Measurements from ENCODE around the gene NIPAL3.

NIPAL3 gene

GRCh38 chr1:24415334-24415909 lies at the start of gene NIPAL3:
Gene NIPAL3 (plus strand): TSS chr1:24415802. CDS start chr1:24419548, 3,746 bp downstream.
- peak; percentile 95 for DNase-seq (ENCODE audit: low spot score)

- no peak for DNase-seq (ENCODE audit: low spot score)
These were observed 48.9 kb upstream of the NIPAL3 start for GRCh38 chr1:24366707-24367106.

- no peak for DNase-seq (ENCODE audit: low spot score)
These were observed 46.4 kb upstream of the NIPAL3 start for GRCh38 chr1:24369199-24369598.

DNA sequence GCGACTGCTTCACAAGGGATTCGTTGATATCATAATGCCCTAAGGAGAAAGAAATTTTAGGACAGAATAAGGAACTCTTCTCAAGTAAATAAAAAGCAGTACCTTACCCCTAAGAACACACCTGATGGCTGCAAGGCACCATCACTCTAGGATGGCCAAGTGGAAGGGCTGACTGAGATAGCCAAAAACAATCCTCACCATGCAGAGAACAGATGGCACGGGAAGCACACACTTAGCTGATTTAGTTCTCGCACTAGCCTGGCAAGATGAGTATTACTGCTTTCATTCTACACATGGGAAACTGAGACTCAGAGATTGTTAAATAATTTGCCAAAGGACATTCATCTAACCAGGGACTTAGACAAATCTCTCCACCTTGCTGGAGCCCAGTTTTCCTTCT lies 45.8 kb upstream of the NIPAL3 start:
- DNase-seq (ENCODE audit: low spot score) = no peak

DNA sequence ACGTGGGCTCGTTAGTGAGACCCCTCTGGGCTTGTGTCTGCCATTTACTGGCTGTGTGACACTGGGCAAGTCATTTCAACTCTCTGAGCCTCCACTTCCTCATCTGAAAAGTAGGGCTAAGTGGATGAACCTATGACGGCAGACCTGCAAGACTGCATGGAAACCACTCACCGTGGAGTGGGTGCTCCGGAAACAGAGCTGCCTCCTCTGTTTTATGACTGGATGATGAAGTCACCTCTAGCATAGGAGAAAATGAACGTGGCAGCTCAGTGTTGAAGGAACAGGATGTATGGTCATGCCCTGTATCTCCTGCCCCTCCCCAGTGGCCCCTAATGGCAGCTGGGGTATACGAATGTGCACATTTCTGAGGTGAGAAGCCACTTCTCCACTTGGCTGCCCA lies 42.6 kb upstream of the NIPAL3 start:
- no peak for DNase-seq (ENCODE audit: low spot score)

GRCh38 chr1:24373710-24374109 lies 41.9 kb upstream of the NIPAL3 start:
- DNase-seq (ENCODE audit: low spot score) = no peak

DNA sequence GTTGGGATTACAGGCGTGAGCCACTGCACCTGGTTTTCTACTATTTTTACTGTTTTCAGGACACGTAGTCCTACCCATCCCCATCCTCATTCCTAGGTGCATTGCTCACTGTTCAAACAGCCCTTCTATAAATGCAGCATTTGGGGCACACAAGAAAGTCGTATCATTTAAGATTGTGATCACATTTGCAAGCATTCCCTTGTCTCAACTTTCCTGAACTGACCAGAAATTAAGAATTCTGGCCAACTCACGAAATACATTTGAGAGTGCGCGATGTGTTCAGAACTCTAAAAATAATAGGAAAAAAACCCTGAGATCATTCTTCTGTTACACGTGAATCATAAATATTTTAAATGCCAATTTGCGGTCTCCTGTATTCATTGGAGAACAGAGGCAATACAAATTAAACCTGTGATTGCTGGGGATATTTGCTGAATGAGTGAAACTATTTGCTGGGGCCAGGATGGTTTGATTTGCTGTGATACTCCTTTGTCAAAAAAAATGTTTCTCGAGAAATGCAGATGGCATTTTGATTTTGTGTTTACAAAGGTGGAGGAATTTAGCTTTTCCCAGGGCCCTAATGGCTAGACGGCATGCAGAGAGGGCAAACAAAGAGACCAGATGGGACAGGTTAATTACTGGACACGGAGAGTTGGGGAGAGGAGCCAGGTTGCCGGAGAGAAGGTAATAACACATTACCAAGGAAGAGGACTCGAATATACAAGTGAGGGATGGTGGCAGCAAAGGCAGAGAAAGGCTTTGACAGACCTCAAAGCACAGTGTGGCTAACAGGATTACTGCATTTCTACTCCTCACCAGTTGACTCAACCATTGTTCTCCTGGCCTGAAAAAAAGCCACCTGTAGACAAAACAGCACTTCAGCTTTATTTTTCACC lies 40.5 kb upstream of the NIPAL3 start:
- DNase-seq (ENCODE audit: low spot score) = no peak

DNA sequence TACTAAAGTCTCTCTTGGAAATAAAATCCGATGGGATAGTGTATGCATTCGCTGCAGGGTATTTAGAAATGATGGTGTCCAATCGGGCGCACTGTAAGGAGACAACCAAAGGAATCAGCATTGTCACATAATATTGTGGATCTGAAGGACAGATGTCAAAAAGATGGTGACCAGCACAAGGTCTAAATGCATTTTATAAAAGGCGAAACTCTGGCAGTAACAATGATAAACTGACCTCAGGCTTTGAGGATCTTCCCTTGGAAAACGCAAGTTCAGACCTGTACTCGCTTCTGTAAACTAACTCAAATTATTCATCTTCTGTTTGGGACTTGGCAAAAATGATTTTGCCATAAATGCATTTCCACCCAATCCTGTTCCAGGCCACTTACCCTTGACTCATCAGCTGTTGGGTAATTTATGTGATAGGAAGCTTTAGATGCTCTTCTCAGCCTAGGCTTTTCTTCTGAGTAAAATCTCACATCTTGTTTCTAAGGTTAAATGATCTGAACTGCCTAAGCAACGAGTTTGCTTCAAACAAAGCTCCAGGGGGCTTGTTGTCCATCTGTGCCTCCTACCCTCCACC lies 35.8 kb upstream of the NIPAL3 start:
- no peak for DNase-seq (ENCODE audit: low spot score)

- DNase-seq (ENCODE audit: low spot score) = no peak
These were observed 35.1 kb upstream of the NIPAL3 start for GRCh38 chr1:24380508-24380907.

- DNase-seq (ENCODE audit: low spot score) = no peak
These were observed 34.3 kb upstream of the NIPAL3 start for GRCh38 chr1:24381256-24381655.

DNA sequence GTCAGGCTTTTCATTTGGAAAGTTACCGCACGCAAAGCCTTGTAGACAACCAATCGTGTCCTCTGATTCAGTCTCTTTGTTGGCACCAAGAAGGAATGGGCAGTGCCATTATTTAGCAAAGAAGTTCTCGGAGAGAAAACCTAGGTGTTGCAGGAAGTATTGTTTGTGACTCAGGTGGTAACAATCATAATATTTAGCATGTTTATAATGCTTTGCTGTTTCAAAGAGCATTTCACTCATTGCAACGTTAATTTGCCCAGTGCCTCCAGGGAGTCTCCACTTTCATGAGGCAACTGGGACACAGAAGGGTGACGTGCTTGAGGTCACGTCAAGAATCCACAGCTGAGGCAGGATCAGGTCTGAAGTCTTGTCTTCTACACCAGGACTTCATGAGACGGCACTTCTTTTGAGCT lies 33.4 kb upstream of the NIPAL3 start:
- no peak for DNase-seq (ENCODE audit: low spot score)

GRCh38 chr1:24383381-24383940 lies 32.1 kb upstream of the NIPAL3 start:
- DNase-seq (ENCODE audit: low spot score) = no peak

DNA sequence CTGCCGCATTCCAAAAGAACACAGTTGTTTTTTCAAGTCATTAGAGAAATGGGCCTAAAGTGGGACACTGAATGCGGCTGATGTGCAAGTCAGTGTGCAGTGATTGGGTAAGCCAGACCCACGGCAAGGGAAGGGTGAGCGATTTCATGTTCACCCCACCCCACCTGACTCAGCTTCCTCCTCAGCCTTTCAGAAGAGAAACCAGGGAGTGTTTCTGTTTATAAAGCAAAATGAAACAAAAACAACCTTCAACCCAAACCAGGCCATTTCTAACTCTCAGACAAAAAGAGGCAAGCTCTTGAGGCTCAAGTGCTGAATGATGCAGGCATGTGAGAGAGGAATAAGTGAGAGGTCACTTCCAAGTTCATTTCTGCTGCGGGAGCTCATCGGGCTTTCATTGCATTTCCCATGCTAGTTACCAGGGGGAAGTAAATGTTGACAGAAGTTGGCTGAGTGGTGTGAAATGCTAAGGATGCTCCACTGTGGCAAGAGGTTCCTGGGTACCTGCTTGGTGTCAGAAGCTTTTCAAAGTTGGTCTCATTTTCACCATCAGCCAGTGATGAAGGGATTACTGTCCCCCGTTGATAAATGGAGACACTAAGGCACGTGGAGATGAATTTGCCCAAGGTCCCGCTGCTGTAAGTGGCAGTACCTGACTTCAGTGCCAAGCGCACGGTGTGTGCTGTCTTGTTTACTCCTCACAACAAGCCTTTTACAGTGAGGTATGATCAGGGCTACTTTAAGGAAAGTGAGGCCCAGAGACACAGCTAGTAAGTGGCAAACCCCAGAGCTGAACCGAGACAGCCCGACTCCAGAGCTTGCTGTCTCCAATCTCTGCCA lies 31.1 kb upstream of the NIPAL3 start:
- no peak for DNase-seq (ENCODE audit: low spot score)

DNA sequence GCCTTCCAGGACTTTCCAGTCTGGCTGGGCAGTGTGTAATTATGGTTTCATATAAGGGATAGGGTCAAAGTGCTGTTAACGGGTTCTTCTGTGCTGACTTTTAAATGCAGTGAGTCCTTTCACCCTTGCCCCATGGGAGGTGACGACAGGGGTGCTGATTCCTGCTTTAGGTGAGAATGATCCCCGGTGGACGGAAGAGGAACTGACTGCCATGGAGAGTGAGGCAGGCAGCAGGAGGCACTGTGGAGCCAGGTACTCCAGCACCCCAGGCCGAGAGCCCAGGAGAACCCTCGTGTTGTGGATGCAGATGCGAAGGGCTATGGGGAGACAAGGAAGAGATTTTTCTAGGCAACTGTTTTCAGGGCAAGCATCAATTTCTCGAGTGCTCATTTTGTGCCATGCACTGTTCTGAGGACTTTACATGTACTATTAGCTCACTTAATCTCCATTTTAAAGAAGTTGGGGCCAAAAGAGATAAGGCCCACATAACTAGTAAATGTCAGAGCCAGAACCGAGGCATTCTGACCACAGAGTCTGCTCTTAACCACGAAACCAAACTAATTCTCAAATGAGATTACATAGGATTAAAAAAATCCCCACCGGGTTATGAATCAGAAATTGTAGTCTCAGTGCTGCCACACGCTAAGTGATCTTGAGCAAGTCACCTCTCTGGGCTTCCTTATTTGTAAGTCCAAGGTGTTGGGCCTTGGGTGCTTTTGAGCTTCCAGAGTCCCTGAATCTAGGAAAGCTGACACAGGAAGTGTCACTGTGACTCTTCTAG lies 30.3 kb upstream of the NIPAL3 start:
- peak; percentile 54 for DNase-seq (ENCODE audit: low spot score)

DNA sequence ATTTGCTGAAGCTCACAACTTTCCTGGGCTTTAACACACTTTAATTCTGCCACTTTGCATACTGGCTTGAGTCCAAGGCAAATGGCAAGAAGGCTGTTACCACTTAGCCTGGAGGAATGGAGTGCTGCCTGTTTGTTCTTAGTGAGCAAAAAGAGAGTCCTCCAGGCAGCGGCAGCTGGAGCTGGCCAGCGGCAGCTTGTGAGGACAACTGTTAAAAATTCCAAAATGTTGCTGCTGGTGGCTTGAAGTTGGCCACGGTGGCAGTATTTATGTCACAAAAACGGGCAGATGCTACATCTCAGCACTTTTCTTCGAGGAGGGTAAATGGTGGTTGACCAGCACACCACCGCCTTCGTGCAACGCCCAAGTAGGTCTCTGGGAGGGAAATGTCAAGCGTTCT lies 29.4 kb upstream of the NIPAL3 start:
- DNase-seq (ENCODE audit: low spot score) = no peak

DNA sequence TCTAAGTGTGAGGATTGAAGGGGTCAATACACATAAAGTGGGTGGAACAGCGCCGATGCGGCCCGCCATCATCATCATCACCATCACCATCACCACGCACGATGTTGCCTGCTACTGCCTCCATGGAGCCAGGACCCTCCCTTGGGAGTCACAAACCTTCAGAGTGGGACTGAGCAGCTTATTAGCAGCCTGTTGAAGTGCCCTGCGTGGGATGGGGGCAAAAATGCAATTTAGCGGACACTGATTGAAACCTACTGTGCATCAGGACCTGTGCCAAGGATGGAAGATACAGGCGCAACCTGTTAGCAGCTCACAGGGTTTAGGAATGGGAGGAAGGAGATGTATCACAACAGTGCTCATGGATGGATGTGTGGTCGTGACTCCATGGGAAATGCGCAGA lies 28.7 kb upstream of the NIPAL3 start:
- no peak for DNase-seq (ENCODE audit: low spot score)

- DNase-seq (ENCODE audit: low spot score) = no peak
These were observed 27.9 kb upstream of the NIPAL3 start for GRCh38 chr1:24387636-24388175.

GRCh38 chr1:24388331-24388885 lies 27.2 kb upstream of the NIPAL3 start:
- DNase-seq (ENCODE audit: low spot score) = no peak

- no peak for DNase-seq (ENCODE audit: low spot score)
These were observed 26.3 kb upstream of the NIPAL3 start for GRCh38 chr1:24389231-24389678.

Measured in D341Med (cell line).